ENCODE results near the gene RGS6.

Gene RGS6

DNA sequence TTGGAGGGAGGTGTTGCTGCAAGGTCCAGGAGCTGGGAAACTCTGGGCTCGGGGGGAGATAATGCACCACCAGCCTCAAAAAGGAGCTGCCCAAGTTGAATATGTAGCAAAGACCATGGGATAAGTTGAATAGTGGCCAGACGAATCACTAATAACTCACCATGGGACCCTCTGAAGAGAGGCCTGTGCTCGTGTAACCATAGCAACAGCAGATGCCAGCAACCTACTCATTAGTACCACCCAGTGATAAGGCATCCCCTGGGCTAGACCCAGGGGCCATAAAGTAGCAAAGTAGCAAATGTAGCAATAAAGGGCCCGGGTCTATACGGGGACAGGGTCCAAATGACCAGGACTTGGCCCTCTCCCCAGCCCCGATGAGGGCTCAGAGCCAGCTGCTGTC is 633.7 kb downstream of the RGS6 start:
- H3K27ac Mint-ChIP-seq = no peak overlapping the region
- intact Hi-C loops (cut with micrococcal nuclease) = no loop called here

DNA sequence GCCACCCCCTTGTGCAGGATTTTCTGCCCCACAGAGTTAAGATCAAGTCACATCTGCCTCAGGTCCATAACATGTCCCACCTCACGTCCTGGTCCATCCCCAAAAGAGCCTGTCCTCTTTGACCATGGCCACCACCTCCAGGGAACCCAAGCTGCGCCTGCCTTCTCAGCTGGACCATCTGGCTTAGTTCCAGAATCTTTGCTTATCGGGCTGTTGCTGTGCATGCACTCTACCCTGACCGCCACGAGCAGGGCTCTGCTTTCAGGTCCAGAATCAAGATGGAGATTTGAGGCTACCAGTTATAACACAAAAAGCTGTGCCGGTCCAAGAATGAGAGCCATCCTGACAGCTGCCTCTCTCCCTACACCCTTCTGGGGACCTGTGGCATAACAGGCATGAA is 635.0 kb downstream of the RGS6 start:
- H3K9me3 Mint-ChIP-seq = no peaks in the 10 kb centered on the region
- no peak overlapping the region for H3K27ac Mint-ChIP-seq
- intact Hi-C loops (cut with micrococcal nuclease) = no loop called here
- no peaks in the 10 kb centered on the region for H3K36me3 Mint-ChIP-seq (ENCODE audit: low read depth)
- no peak overlapping the region for H3K4me3 Mint-ChIP-seq
- H3K27me3 Mint-ChIP-seq = peaks cover 16% of the 10 kb centered on the region
- no peaks in the 10 kb centered on the region for H3K4me1 Mint-ChIP-seq (ENCODE audit: low read depth)

More for the DNA sequence above, 633.7 kb downstream of the RGS6 start:
- Mint-ChIP-seq H3K27me3 (peaks cover 20% of the 10 kb centered on the region), H3K36me3 (ENCODE audit: low read depth) (no peaks in the 10 kb centered on the region), H3K9me3 (no peaks in the 10 kb centered on the region), H3K4me1 (ENCODE audit: low read depth) (no peaks in the 10 kb centered on the region), H3K4me3 (no peak overlapping the region)

DNA sequence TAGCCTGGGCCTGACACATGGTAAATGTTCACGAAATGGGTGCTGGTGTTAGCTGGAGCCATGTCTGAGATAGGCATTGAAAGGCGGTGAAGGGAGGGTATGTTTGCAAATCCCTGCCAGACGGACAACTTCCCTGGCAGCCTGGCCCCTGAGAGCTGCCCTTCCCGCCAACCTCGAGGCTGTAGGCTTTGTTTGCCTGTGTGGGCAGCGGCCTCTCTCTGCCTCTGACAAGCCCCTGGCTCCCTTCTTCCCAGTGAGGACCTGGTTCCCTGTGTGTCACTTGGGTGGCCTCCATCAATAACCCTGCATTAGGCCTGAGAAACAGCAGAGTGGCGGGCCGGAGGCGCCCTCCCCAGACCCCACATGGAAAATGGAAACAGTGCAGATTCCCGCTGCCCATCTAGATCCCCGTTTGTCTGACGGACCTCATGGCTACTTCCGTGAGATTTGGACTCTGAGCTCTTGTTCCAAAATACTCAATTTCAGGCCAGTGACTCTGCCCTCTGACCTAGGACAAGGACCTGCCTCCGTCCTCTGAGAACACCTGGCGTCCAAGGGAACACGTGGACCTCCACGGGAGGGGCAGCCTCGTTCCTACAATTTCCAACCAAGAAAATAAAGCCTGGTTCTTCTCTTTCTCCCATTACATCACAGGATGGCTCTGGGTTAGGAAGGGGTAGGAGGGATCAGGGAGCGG is 636.2 kb downstream of the RGS6 start:
- no peaks in the 10 kb centered on the region for H3K4me1 Mint-ChIP-seq (ENCODE audit: low read depth)
- H3K4me3 Mint-ChIP-seq = no peak overlapping the region
- H3K27ac Mint-ChIP-seq = no peak overlapping the region
- no peaks in the 10 kb centered on the region for H3K9me3 Mint-ChIP-seq
- H3K36me3 Mint-ChIP-seq (ENCODE audit: low read depth) = no peaks in the 10 kb centered on the region
- H3K27me3 Mint-ChIP-seq = peaks cover 22% of the 10 kb centered on the region
- intact Hi-C loops (cut with micrococcal nuclease) = no loop called here

DNA sequence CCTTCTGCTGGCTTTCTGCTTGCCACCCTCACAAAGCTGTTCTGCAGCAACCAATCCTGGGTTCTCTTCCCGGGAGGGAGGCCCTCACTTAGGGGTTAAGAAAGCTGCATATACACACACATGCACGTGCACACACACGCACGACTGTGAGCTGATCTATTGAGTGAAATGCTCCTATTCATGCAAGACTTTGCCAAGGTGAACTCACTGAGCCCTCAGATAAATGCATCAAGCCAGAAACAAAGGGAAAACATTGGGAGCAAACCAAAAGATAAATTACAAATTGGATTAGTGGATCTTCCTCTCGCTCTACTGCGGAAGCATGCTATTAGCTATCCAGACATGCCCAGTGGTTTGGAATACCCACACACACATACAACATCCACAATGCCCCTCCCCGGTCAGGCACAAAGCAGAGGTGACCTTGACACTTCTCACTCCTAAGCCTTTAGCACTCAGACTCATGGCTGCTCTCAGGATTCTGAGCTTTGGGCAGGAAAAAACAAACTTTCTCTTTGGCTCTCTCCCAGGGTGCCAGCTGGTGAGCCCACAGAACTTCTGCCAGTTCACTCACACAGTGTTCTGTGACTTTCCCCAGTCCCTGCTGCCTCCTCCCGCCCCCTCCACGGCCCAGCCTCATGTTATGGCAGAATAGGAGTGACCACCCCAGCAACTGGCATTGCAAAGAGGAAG is 641.6 kb downstream of the RGS6 start:
- H3K27me3 Mint-ChIP-seq = peaks cover 32% of the 10 kb centered on the region

DNA sequence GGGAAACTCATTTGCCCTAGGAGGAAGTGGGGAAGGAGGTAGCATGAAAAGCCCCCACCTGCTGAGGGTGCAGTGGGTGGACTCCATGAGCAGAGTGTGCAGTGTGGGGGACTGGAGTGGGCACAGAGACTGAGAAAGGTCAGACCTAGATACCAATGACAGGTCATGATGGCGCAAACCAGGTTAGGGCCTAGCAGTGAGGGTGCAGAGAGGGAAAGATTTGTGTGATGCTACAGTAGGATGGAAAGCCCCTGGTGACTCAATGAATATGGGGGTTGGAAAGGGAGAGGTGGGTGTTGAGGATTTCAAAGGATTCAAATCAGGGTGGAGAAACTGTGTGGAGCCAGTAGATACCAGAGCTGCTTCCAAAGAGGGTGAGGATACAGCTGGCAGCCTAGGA is 642.5 kb downstream of the RGS6 start:
- no peak overlapping the region for H3K4me3 Mint-ChIP-seq
- no peaks in the 10 kb centered on the region for H3K36me3 Mint-ChIP-seq (ENCODE audit: low read depth)
- peaks cover 36% of the 10 kb centered on the region for H3K27me3 Mint-ChIP-seq
- no peaks in the 10 kb centered on the region for H3K9me3 Mint-ChIP-seq
- intact Hi-C loops (cut with micrococcal nuclease) = no loop called here
- H3K27ac Mint-ChIP-seq = no peak overlapping the region
- no peaks in the 10 kb centered on the region for H3K4me1 Mint-ChIP-seq (ENCODE audit: low read depth)

More for the DNA sequence above, 641.6 kb downstream of the RGS6 start:
- intact Hi-C loops (cut with micrococcal nuclease) = no loop called here
- Mint-ChIP-seq H3K36me3 (ENCODE audit: low read depth) (no peaks in the 10 kb centered on the region), H3K27ac (no peak overlapping the region), H3K4me1 (ENCODE audit: low read depth) (no peaks in the 10 kb centered on the region), H3K9me3 (no peaks in the 10 kb centered on the region), H3K4me3 (no peak overlapping the region)

DNA sequence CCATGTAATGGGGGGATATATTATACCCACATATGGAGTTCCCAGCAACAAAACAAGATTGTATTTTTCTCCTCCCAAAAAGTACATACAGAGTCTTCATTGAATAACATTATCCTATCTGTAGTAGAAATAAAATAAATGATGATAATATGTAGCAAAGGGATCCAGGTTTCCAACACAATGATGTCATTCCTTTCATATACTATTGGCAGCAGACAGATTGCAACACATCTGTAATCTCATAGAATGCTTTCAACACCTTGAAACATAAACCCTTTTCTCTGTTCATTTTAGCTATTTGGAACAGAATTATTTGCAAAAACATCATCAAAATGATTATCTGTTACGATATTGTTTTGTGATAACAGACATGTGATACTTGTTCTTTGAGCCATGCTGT is 644.0 kb downstream of the RGS6 start:
- H3K4me1 Mint-ChIP-seq (ENCODE audit: low read depth) = no peaks in the 10 kb centered on the region
- peaks cover 40% of the 10 kb centered on the region for H3K27me3 Mint-ChIP-seq
- no peak overlapping the region for H3K4me3 Mint-ChIP-seq
- no peaks in the 10 kb centered on the region for H3K9me3 Mint-ChIP-seq
- intact Hi-C loops (cut with micrococcal nuclease) = no loop called here
- no peaks in the 10 kb centered on the region for H3K36me3 Mint-ChIP-seq (ENCODE audit: low read depth)
- no peak overlapping the region for H3K27ac Mint-ChIP-seq

GRCh38 chr14:72577521-72577920 is 645.3 kb downstream of the RGS6 start:
- Mint-ChIP-seq H3K27ac (no peak overlapping the region), H3K4me3 (no peak overlapping the region), H3K27me3 (peaks cover 39% of the 10 kb centered on the region), H3K9me3 (no peaks in the 10 kb centered on the region), H3K4me1 (ENCODE audit: low read depth) (no peaks in the 10 kb centered on the region), H3K36me3 (ENCODE audit: low read depth) (no peaks in the 10 kb centered on the region)
- intact Hi-C loops (cut with micrococcal nuclease) = no loop called here

- intact Hi-C loops (cut with micrococcal nuclease) = no loop called here
- H3K4me3 Mint-ChIP-seq = no peak overlapping the region
- no peaks in the 10 kb centered on the region for H3K36me3 Mint-ChIP-seq (ENCODE audit: low read depth)
- H3K27me3 Mint-ChIP-seq = peaks cover 37% of the 10 kb centered on the region
- H3K9me3 Mint-ChIP-seq = no peaks in the 10 kb centered on the region
- H3K4me1 Mint-ChIP-seq (ENCODE audit: low read depth) = no peaks in the 10 kb centered on the region
- H3K27ac Mint-ChIP-seq = no peak overlapping the region
Observed at GRCh38 chr14:72578514-72578913, 646.3 kb downstream of the RGS6 start.

DNA sequence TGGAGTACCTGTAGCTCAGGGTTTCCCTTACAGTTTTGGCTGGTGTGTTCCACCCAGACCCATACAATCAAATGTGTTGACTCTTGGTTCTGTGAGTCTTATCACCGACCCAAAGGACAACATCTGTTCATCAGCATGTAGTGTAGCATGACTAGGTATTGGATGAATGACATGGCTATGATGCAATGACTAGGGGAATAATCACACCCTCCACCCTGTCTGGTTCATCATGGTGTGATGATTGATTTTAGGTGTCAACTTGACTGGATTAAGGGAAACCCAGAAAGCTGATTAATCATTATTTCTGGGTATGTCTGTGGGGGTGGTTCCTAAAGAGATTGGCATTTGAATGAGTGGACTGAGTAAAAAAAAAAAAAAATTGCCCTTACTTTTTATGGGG is 650.4 kb downstream of the RGS6 start:
- Mint-ChIP-seq H3K36me3 (ENCODE audit: low read depth) (no peaks in the 10 kb centered on the region), H3K4me3 (no peak overlapping the region), H3K9me3 (no peaks in the 10 kb centered on the region), H3K27me3 (peaks cover 40% of the 10 kb centered on the region), H3K27ac (no peak overlapping the region), H3K4me1 (ENCODE audit: low read depth) (no peaks in the 10 kb centered on the region)
- intact Hi-C loops (cut with micrococcal nuclease) = no loop called here

DNA sequence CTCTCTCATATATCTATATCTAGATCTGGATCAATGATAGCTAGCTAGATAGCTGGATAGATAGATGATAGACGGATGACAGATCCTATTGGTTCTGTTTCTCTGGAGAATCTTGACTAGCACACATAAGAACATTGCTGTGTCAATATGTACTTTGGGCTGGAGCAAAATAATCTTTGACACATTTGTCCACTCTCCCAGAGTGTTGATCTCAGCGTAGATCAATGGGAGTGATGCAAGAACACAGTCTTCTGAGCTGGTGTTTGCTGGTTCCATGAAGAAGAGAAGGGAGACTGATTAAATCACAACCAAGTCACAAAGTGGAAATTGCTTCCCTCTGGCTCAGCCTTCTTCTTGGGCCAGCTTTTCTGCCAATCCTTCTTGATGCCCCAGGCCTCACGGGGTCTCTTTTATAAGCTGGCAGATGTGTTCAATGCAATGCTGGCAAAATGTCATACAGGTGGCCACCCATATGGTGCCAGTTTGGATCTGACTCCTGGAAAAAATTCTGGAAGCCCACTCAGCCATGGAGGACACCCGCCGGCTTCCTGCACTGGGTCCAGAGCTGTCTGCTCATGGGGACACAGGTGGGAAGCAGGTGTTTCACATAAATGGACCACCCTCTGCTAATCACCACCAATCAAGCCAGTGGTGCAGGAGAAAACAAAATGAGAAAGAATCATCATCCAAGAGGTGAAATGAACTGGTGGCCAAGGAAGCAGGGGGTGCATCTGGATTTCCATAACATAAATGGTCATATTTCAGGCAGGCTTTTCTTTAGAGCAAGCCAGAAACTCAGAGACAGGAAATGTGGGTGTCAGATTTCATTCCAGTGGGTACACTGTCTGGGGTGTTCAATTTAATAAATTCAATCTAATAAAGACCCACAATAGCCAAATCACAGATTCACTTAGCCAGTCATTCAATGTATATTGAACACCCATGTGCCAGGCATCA is 651.4 kb downstream of the RGS6 start:
- Mint-ChIP-seq H3K9me3 (no peaks in the 10 kb centered on the region), H3K36me3 (ENCODE audit: low read depth) (no peaks in the 10 kb centered on the region), H3K27ac (no peak overlapping the region), H3K27me3 (peaks cover 37% of the 10 kb centered on the region), H3K4me1 (ENCODE audit: low read depth) (no peaks in the 10 kb centered on the region), H3K4me3 (no peak overlapping the region)
- intact Hi-C loops (cut with micrococcal nuclease) = no loop called here

GRCh38 chr14:72588521-72588920 is 656.3 kb downstream of the RGS6 start:
- Mint-ChIP-seq H3K36me3 (ENCODE audit: low read depth) (no peaks in the 10 kb centered on the region), H3K9me3 (no peaks in the 10 kb centered on the region), H3K27ac (no peak overlapping the region), H3K4me1 (ENCODE audit: low read depth) (no peaks in the 10 kb centered on the region), H3K27me3 (peaks cover 50% of the 10 kb centered on the region), H3K4me3 (no peak overlapping the region)
- intact Hi-C loops (cut with micrococcal nuclease) = no loop called here

GRCh38 chr14:72589652-72590051 is 657.4 kb downstream of the RGS6 start:
- Mint-ChIP-seq H3K9me3 (no peaks in the 10 kb centered on the region), H3K27me3 (peaks cover 49% of the 10 kb centered on the region), H3K27ac (no peak overlapping the region), H3K36me3 (ENCODE audit: low read depth) (no peaks in the 10 kb centered on the region), H3K4me3 (no peak overlapping the region), H3K4me1 (ENCODE audit: low read depth) (no peaks in the 10 kb centered on the region)
- intact Hi-C loops (cut with micrococcal nuclease) = no loop called here

DNA sequence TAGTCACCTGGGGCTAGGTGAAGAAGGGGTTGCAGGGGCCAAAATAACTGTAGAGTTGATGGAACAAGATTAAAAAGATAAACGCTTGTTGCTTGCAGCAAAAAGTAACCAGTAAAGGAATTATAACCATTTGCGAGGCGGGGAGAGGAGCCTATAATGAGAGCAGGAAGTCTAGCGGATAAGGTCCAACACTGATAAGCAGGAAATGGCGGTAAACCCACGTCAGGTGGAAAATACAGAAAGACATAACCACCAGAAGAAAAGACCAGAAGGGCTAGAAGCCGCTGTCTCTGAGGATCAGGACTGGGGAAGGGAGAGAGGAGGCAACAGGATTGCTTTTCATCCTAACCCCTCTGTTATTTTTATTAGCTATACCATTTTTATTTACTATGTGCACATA is 658.3 kb downstream of the RGS6 start:
- no peak overlapping the region for H3K4me3 Mint-ChIP-seq
- H3K27ac Mint-ChIP-seq = no peak overlapping the region
- no peaks in the 10 kb centered on the region for H3K9me3 Mint-ChIP-seq
- no peaks in the 10 kb centered on the region for H3K4me1 Mint-ChIP-seq (ENCODE audit: low read depth)
- no peaks in the 10 kb centered on the region for H3K36me3 Mint-ChIP-seq (ENCODE audit: low read depth)
- H3K27me3 Mint-ChIP-seq = peaks cover 55% of the 10 kb centered on the region
- intact Hi-C loops (cut with micrococcal nuclease) = no loop called here

- Mint-ChIP-seq H3K4me1 (ENCODE audit: low read depth) (no peaks in the 10 kb centered on the region), H3K27ac (no peak overlapping the region), H3K27me3 (peaks cover 53% of the 10 kb centered on the region), H3K36me3 (ENCODE audit: low read depth) (no peaks in the 10 kb centered on the region), H3K4me3 (no peak overlapping the region), H3K9me3 (no peaks in the 10 kb centered on the region)
- intact Hi-C loops (cut with micrococcal nuclease) = no loop called here
Observed at GRCh38 chr14:72591391-72591790, 659.2 kb downstream of the RGS6 start.
